ENCODE results near the gene ZNF491. TPM values are rescaled to one million over a fixed set of nuclear protein-coding genes. Genes with fewer than 3 reads are reported as not detected.

ZNF491 gene
- total and polyA plus RNA-seq, 9 of the 15 experiments (the other 6 are each of a cell fraction or from before 2014, with no cell fraction given) = 0.19 to 0.95 (median 0.39) TPM; not detected in 1

- TF ChIP-seq COPS2 (conservative IDR thresholded peaks at IDR 0.05) = no peak
- no peak for TF ChIP-seq HMG20B (CRISPR knock-in tag; IDR thresholded peaks at IDR 0.05)
- no peak for TF ChIP-seq SNAPC5 (CRISPR knock-in tag; IDR thresholded peaks at IDR 0.05)
- TF ChIP-seq ZBTB43 (CRISPR knock-in tag; IDR thresholded peaks at IDR 0.05) = no peak
- no peak for TF ChIP-seq HEY1 (CRISPR knock-in tag; IDR thresholded peaks at IDR 0.05; ENCODE audit: borderline replicate concordance)
- peak; percentile 85; the same call in 1 of the 2 replicates for TF ChIP-seq CBX1 (IDR thresholded peaks at IDR 0.05; ENCODE audit: low read depth)
- TF ChIP-seq ZMIZ1 (IDR thresholded peaks at IDR 0.05; ENCODE audit: low read depth in 2 of 2, low read length in 2 of 2) = no peak
- TF ChIP-seq EWSR1 (IDR thresholded peaks at IDR 0.05; ENCODE audit: borderline replicate concordance, low read depth, partially characterized antibody) = no peak
- 0 out of 2 replicates have a peak, but pooled peaks have one; percentile 0 for TF ChIP-seq MAFK (IDR thresholded peaks at IDR 0.05; ENCODE audit: low read length)
- TF ChIP-seq IRF9 (tag; IDR thresholded peaks at IDR 0.05) = no peak
- TF ChIP-seq RBM22 (IDR thresholded peaks at IDR 0.05; ENCODE audit: low read depth, low read length, poor library complexity, severe bottlenecking) = no peak
- TF ChIP-seq SMARCC2 (IDR thresholded peaks at IDR 0.05; ENCODE audit: low read depth) = no peak
- no peak for TF ChIP-seq MEF2D (tag; conservative IDR thresholded peaks at IDR 0.05; ENCODE audit: low read depth)
- TF ChIP-seq TGIF2 (CRISPR knock-in tag; IDR thresholded peaks at IDR 0.05) = no peak
- no peak for TF ChIP-seq SIN3B (IDR thresholded peaks at IDR 0.05; ENCODE audit: low read depth)
- TF ChIP-seq PML (IDR thresholded peaks at IDR 0.05; ENCODE audit: low read length) = peak; percentile 80; the same call in 1 of the 2 replicates
- no peak for TF ChIP-seq LCOR (CRISPR knock-in tag; IDR thresholded peaks at IDR 0.05)
- no peak for TF ChIP-seq ZFP36 (IDR thresholded peaks at IDR 0.05; ENCODE audit: low read depth, low read length, partially characterized antibody)
- TF ChIP-seq SREBF1 (IDR thresholded peaks at IDR 0.05; ENCODE audit: borderline replicate concordance, low read depth, low read length) = no peak
- no peak for TF ChIP-seq TRIM25 (IDR thresholded peaks at IDR 0.05; ENCODE audit: borderline replicate concordance)
- TF ChIP-seq ZZZ3 (IDR thresholded peaks at IDR 0.05) = no peak
These were observed 15.8 kb downstream of the ZNF491 start, which contains the start of gene ZNF440 (continued) for GRCh38 chr19:11814029-11814699.

Data from K562 (cell line).